Parathyroid adenoma (tissue), 2 donors: Measurements from ENCODE around the gene NDE1.
"Not testable (repeated sequence)": the region's sequence is repeated elsewhere in the genome, so short reads cannot be mapped to it uniquely, and the experiment has no call there.

Experiments
- H2AFZ ChIP-seq: fragments of 300-600 bp; sonication (generic); one replicate; pipeline ENCODE4 v1.7.0; 2017; ENCODE audit warnings: antibody characterized with exemption, mild to moderate bottlenecking
- H3K27ac ChIP-seq: fragments of 300-600 bp; sonication (generic); one replicate; pipeline ENCODE4 v1.7.0; 2017
- H3K27me3 ChIP-seq: fragments of 300-600 bp; sonication (generic); one replicate; pipeline ENCODE4 v1.7.0; 2017; ENCODE audit warnings: low read length; ENCODE audit not compliant: control insufficient read depth, insufficient read depth
- H3K36me3 ChIP-seq: fragments of 300-600 bp; sonication (generic); one replicate; pipeline ENCODE4 v1.7.0; 2017; ENCODE audit warnings: low read length; ENCODE audit not compliant: control insufficient read depth, insufficient read depth
- H3K4me1 ChIP-seq: fragments of 300-600 bp; sonication (generic); one replicate; pipeline ENCODE4 v1.7.0; 2017; ENCODE audit warnings: control low read depth
- H3K4me2 ChIP-seq: fragments of 300-600 bp; sonication (generic); one replicate; pipeline ENCODE4 v1.7.0; 2017; ENCODE audit warnings: low read length
- H3K4me3 ChIP-seq: fragments of 300-600 bp; sonication (generic); one replicate; pipeline ENCODE4 v1.7.0; 2017; ENCODE audit warnings: low read depth, low read length
- H3K79me2 ChIP-seq: fragments of 300-600 bp; sonication (generic); one replicate; pipeline ENCODE4 v1.7.0; 2017; ENCODE audit warnings: control low read depth
- H3K9ac ChIP-seq: fragments of 300-600 bp; sonication (generic); one replicate; pipeline ENCODE4 v1.7.0; 2017; ENCODE audit warnings: mild to moderate bottlenecking
- H3K9me3 ChIP-seq: fragments of 300-600 bp; sonication (generic); one replicate; pipeline ENCODE4 v1.7.0; 2017; ENCODE audit warnings: low read length; ENCODE audit not compliant: control insufficient read depth
- TF ChIP-seq, protein P1 (sequence below): fragments of 300-600 bp; sonication (generic); IDR thresholded peaks from one replicate; pipeline ENCODE4 v1.7.0; 2017; ENCODE audit warnings: antibody characterized with exemption, mild to moderate bottlenecking
- donor health status: primary hyperparathyroidism.

Gene NDE1

GRCh38 chr16:15721018-15721417 lies 71.0 kb downstream of the NDE1 start:
- Histone ChIP-seq H3K36me3 (no peaks in the 10 kb centered on the region), H2AFZ (no peak overlapping the region), H3K4me3 (no peak overlapping the region), H3K27me3 (no peaks in the 10 kb centered on the region), H3K79me2 (no peaks in the 10 kb centered on the region), H3K9me3 (no peaks in the 10 kb centered on the region), H3K27ac (no peak overlapping the region), H3K4me1 (no peaks in the 10 kb centered on the region), H3K4me2 (no peak overlapping the region), H3K9ac (no peak overlapping the region)
- TF ChIP-seq, protein P1, sequence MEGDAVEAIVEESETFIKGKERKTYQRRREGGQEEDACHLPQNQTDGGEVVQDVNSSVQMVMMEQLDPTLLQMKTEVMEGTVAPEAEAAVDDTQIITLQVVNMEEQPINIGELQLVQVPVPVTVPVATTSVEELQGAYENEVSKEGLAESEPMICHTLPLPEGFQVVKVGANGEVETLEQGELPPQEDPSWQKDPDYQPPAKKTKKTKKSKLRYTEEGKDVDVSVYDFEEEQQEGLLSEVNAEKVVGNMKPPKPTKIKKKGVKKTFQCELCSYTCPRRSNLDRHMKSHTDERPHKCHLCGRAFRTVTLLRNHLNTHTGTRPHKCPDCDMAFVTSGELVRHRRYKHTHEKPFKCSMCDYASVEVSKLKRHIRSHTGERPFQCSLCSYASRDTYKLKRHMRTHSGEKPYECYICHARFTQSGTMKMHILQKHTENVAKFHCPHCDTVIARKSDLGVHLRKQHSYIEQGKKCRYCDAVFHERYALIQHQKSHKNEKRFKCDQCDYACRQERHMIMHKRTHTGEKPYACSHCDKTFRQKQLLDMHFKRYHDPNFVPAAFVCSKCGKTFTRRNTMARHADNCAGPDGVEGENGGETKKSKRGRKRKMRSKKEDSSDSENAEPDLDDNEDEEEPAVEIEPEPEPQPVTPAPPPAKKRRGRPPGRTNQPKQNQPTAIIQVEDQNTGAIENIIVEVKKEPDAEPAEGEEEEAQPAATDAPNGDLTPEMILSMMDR: no peak

GRCh38 chr16:15723808-15724207 lies 73.8 kb downstream of the NDE1 start:
- H3K79me2 ChIP-seq: no peaks in the 10 kb centered on the region
- no peak overlapping the region for H3K4me3 ChIP-seq
- H2AFZ ChIP-seq: no peak overlapping the region
- H3K27me3 ChIP-seq: no peaks in the 10 kb centered on the region
- no peaks in the 10 kb centered on the region for H3K4me1 ChIP-seq
- TF ChIP-seq, protein P1: no peak
- no peak overlapping the region for H3K27ac ChIP-seq
- no peak overlapping the region for H3K9ac ChIP-seq
- no peaks in the 10 kb centered on the region for H3K36me3 ChIP-seq
- no peaks in the 10 kb centered on the region for H3K9me3 ChIP-seq
- H3K4me2 ChIP-seq: no peak overlapping the region

DNA sequence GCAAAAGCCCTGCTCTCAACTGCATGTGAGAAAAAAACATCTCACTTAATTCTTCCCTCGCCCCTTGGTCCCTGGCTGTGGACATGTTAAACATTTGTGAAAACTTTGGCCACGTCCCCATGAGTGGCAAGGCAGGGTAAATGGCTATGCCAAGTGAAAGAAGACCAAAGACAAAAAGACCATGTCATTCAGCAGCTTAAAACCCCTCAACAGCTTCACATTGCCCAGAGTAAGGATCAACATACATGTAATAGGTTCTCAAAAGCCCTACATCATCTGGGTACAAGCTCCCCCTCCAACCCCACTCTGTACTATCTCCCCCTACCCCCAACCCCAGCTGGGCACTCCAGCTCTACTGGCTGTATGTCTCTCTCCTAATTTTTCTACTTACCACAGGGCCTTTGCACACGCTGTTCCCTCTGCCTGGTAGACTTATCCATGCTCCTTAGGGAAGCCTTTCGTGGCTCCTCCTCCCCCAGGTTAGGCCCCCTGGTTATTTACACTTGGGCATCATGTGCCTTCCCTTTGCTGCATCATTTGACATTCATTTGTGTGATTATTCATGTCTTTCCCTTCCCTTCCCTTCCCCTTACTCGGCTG lies 75.7 kb downstream of the NDE1 start:
- TF ChIP-seq, protein P1: no peak

GRCh38 chr16:15726715-15727114 lies 76.7 kb downstream of the NDE1 start:
- no peaks in the 10 kb centered on the region for H3K4me1 ChIP-seq
- TF ChIP-seq, protein P1: no peak
- H3K79me2 ChIP-seq: no peaks in the 10 kb centered on the region
- H3K36me3 ChIP-seq: no peaks in the 10 kb centered on the region
- H3K27ac ChIP-seq: no peak overlapping the region
- H3K27me3 ChIP-seq: no peaks in the 10 kb centered on the region
- H3K9ac ChIP-seq: no peak overlapping the region
- no peak overlapping the region for H3K4me2 ChIP-seq
- H3K4me3 ChIP-seq: no peak overlapping the region
- no peaks in the 10 kb centered on the region for H3K9me3 ChIP-seq
- no peak overlapping the region for H2AFZ ChIP-seq

More for the DNA sequence above, 75.7 kb downstream of the NDE1 start:
- Histone ChIP-seq H2AFZ (no peak overlapping the region), H3K9ac (no peak overlapping the region), H3K27me3 (no peaks in the 10 kb centered on the region), H3K36me3 (no peaks in the 10 kb centered on the region), H3K79me2 (no peaks in the 10 kb centered on the region), H3K4me2 (no peak overlapping the region), H3K4me1 (no peaks in the 10 kb centered on the region), H3K9me3 (no peaks in the 10 kb centered on the region), H3K27ac (no peak overlapping the region), H3K4me3 (no peak overlapping the region)

DNA sequence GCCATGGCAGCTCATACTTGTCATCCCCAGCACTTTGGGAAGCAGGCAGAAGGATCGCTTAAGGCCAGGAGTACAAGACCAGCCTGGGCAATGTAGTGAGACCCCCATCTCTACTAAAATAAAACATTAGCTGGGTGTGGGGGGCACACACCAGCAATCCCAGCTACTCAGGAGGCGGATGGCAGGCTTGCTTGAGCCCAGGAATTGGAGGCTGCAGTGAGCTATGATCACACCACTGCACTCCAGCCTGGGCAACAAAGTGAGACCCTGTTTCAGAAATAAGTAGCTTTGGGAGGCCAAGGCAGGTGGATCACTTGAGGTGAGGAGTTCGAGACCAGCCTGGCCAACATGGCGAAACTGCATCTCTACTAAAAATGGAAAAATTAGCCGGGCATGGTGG lies 77.7 kb downstream of the NDE1 start:
- not testable (repeated sequence) for H3K4me2 ChIP-seq, H2AFZ ChIP-seq, H3K79me2 ChIP-seq, H3K9me3 ChIP-seq, H3K4me3 ChIP-seq, H3K9ac ChIP-seq, H3K27me3 ChIP-seq, H3K4me1 ChIP-seq, H3K27ac ChIP-seq, H3K36me3 ChIP-seq
